GM13977 (cell line): ENCODE measurements around the gene MYO9A.

Source experiments
- DNase-seq: peaks from one replicate; pipeline ENCODE4 v3.0.0; 2012; ENCODE audit warnings: low spot score
- CTCF ChIP-seq: IDR thresholded peaks from 2 replicates; pipeline ENCODE4 v1.5.1; 2012; ENCODE audit warnings: mild to moderate bottlenecking, control low read depth; ENCODE audit not compliant: insufficient read depth; ENCODE audit errors: extremely low read depth, missing control alignments
- in situ Hi-C: fragments of 300-500 bp; cut with MboI; formaldehyde crosslinking; loops from one replicate; pipeline ENCODE4 v1.12.0; 2022; ENCODE audit warnings: low sequenced_read_pairs, low pct_unique_long_range_greater_than_20kb, mixed read lengths, inconsistent platforms; ENCODE audit not compliant: unreplicated experiment

Gene MYO9A

GRCh38 chr15:72147418-72147817 lies 29.5 kb upstream of the MYO9A start:
- TF ChIP-seq CTCF, result no peak
- in situ Hi-C loops, result loop anchor here (10.0 kb wide), 1 partner anchor 343 kb away; no protein-coding TSS in a partner anchor
- no peak for DNase-seq

GRCh38 chr15:72146934-72147333 lies 29.0 kb upstream of the MYO9A start:
- in situ Hi-C loops, result loop anchor here (10.0 kb wide), 1 partner anchor 342 kb away; no protein-coding TSS in a partner anchor
- no peak for TF ChIP-seq CTCF
- no peak for DNase-seq

GRCh38 chr15:72146221-72146620 lies 28.3 kb upstream of the MYO9A start:
- no peak for DNase-seq
- in situ Hi-C loops, result loop anchor here (10.0 kb wide), 1 partner anchor 341 kb away; no protein-coding TSS in a partner anchor
- no peak for TF ChIP-seq CTCF

- TF ChIP-seq CTCF, result no peak
- DNase-seq, result peak; percentile 83
- in situ Hi-C loops, result loop anchor here (10.0 kb wide), 1 partner anchor 337 kb away; no protein-coding TSS in a partner anchor
These were observed 23.5 kb upstream of the MYO9A start for GRCh38 chr15:72141171-72142084.

GRCh38 chr15:72140088-72140487 lies 22.1 kb upstream of the MYO9A start:
- in situ Hi-C loops, result loop anchor here (10.0 kb wide), 1 partner anchor 335 kb away; no protein-coding TSS in a partner anchor
- DNase-seq, result no peak
- no peak for TF ChIP-seq CTCF

GRCh38 chr15:72139667-72140066 lies 21.7 kb upstream of the MYO9A start:
- no peak for TF ChIP-seq CTCF
- in situ Hi-C loops, result loop anchor here (10.0 kb wide), 1 partner anchor 335 kb away; no protein-coding TSS in a partner anchor
- no peak for DNase-seq
